Hepatocyte (in vitro differentiated cells): ENCODE results near the gene ASS1. TPM values are rescaled to one million over a fixed set of nuclear protein-coding genes. Genes with fewer than 3 reads are reported as not detected.

Experiments used
- DNase-seq: peaks from one replicate; pipeline ENCODE4 v3.0.0-alpha.2; 2016; ENCODE audit warnings: low spot score
- H2AFZ ChIP-seq: fragments of 200-600 bp; sonication (generic); 2 replicates; pipeline ENCODE4 v1.6.0; 2016; ENCODE audit warnings: antibody characterized with exemption, mild to moderate bottlenecking
- H3K27ac ChIP-seq: fragments of 200-600 bp; sonication (generic); 2 replicates; pipeline ENCODE4 v1.5.1; 2016; ENCODE audit warnings: mild to moderate bottlenecking
- H3K27me3 ChIP-seq: fragments of 200-600 bp; sonication (generic); 2 replicates; pipeline ENCODE4 v1.6.1; 2016
- H3K36me3 ChIP-seq: fragments of 200-600 bp; sonication (generic); replicated peaks from 2 replicates; pipeline ENCODE4 v1.5.1; 2016; ENCODE audit warnings: low read depth; ENCODE audit not compliant: insufficient read depth
- H3K4me1 ChIP-seq: fragments of 200-600 bp; sonication (generic); 2 replicates; pipeline ENCODE4 v1.5.1; 2016; ENCODE audit warnings: mild to moderate bottlenecking, moderate library complexity; ENCODE audit not compliant: insufficient read depth
- H3K4me2 ChIP-seq: fragments of 200-600 bp; sonication (generic); 2 replicates; pipeline ENCODE4 v1.6.0; 2016
- H3K4me3 ChIP-seq: fragments of 200-600 bp; sonication (generic); 2 replicates; pipeline ENCODE4 v1.5.1; 2016; ENCODE audit warnings: mild to moderate bottlenecking
- H3K79me2 ChIP-seq: fragments of 200-600 bp; sonication (generic); 2 replicates; pipeline ENCODE4 v1.6.0; 2017; ENCODE audit warnings: mild to moderate bottlenecking
- H3K9me2 ChIP-seq: fragments of 200-600 bp; sonication (generic); replicated peaks from 2 replicates; pipeline ENCODE4 v1.6.0; 2017; ENCODE audit warnings: mild to moderate bottlenecking; ENCODE audit not compliant: insufficient read depth
- H3K9me3 ChIP-seq: fragments of 200-600 bp; sonication (generic); 2 replicates; pipeline ENCODE4 v1.5.1; 2016; ENCODE audit warnings: low read depth, mild to moderate bottlenecking
- H4K20me1 ChIP-seq: fragments of 200-600 bp; sonication (generic); 2 replicates; pipeline ENCODE4 v1.6.0; 2016; ENCODE audit warnings: mild to moderate bottlenecking; ENCODE audit not compliant: insufficient read depth, poor library complexity, severe bottlenecking
- EZH2 ChIP-seq: fragments of 200-600 bp; sonication (generic); IDR thresholded peaks from 2 replicates; pipeline ENCODE4 v1.6.1; 2016; ENCODE audit warnings: antibody characterized with exemption, mild to moderate bottlenecking, borderline replicate concordance
- EZH2phosphoT487 ChIP-seq: fragments of 200-600 bp; sonication (generic); IDR thresholded peaks from one replicate; pipeline ENCODE4 v1.6.1; 2018; ENCODE audit warnings: antibody characterized with exemption, mild to moderate bottlenecking, low read depth, moderate library complexity; ENCODE audit not compliant: unreplicated experiment, severe bottlenecking
- WGBS: methylation state at CpG from one replicate; pipeline ENCODE4 v1.1.6; 2016; ENCODE audit warnings: low lambda C conversion rate; ENCODE audit errors: missing lambda C conversion rate; 5-methylcytosine and 5-hydroxymethylcytosine counted together
- polyA plus RNA-seq: library from polyadenylated mRNA; unstranded; fragments of >200 nt; fragmentation: Nextera tagmentation; extraction: Ambion mirVana; gene quantifications from 2 replicates; pipeline ENCODE4 v1.2.1, GENCODE V29; 2016
- total RNA-seq: library from RNA; depleted of rRNA; stranded (reverse); fragments of >200 nt; gene quantifications from 2 replicates; pipeline ENCODE4 v1.2.3, GENCODE V29; 2014
- TF ChIP-seq, protein P1 (sequence below): fragments of 200-600 bp; sonication (generic); IDR thresholded peaks from 2 replicates; pipeline ENCODE4 v1.5.1; 2016; ENCODE audit warnings: antibody characterized with exemption, mild to moderate bottlenecking; ENCODE audit not compliant: poor library complexity

ASS1 gene
- total and polyA plus RNA-seq, 2 experiments from 2014 or later, result 145 to 292 TPM

- TF ChIP-seq EZH2phosphoT487 (no peak), EZH2 (no peak)
- TF ChIP-seq, protein P1, sequence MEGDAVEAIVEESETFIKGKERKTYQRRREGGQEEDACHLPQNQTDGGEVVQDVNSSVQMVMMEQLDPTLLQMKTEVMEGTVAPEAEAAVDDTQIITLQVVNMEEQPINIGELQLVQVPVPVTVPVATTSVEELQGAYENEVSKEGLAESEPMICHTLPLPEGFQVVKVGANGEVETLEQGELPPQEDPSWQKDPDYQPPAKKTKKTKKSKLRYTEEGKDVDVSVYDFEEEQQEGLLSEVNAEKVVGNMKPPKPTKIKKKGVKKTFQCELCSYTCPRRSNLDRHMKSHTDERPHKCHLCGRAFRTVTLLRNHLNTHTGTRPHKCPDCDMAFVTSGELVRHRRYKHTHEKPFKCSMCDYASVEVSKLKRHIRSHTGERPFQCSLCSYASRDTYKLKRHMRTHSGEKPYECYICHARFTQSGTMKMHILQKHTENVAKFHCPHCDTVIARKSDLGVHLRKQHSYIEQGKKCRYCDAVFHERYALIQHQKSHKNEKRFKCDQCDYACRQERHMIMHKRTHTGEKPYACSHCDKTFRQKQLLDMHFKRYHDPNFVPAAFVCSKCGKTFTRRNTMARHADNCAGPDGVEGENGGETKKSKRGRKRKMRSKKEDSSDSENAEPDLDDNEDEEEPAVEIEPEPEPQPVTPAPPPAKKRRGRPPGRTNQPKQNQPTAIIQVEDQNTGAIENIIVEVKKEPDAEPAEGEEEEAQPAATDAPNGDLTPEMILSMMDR, result no peak
- Histone ChIP-seq H3K27ac (no peak overlapping the region), H3K9me2 (no peaks in the 10 kb centered on the region), H4K20me1 (no peaks in the 10 kb centered on the region), H3K79me2 (no peaks in the 10 kb centered on the region), H3K36me3 (no peaks in the 10 kb centered on the region), H3K4me3 (no peak overlapping the region), H3K9me3 (no peaks in the 10 kb centered on the region), H3K27me3 (no peaks in the 10 kb centered on the region), H3K4me1 (no peaks in the 10 kb centered on the region), H3K4me2 (no peak overlapping the region), H2AFZ (no peak overlapping the region)
- DNase-seq, result no peak
- WGBS, result 81% methylated on average over 13 of the region's 13 CpGs
Measured at GRCh38 chr9:130527651-130528310, 83.0 kb downstream of the ASS1 start.

DNA sequence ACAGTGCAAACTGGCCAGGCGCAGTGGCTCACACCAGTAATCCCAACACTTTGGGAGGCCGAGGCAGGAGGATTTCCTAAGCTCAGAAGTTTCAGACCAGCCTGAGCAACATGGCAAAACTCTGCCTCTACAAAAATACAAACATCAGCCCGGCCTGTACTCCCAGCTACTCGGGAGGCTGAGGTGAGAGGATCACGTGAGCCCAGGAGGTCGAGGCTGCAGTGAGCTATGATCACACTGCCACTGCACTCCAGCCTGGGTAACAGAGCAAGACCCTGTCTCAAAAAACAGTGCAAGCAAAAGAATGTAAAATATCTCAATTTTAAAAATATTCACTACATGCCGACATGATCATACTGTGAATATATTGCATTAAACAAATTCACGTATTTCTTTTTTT lies 83.9 kb downstream of the ASS1 start:
- H3K4me3 ChIP-seq, result no peak overlapping the region
- H3K9me2 ChIP-seq, result no peaks in the 10 kb centered on the region
- TF ChIP-seq, protein P1, result no peak
- TF ChIP-seq EZH2, result no peak
- TF ChIP-seq EZH2phosphoT487, result no peak
- H3K9me3 ChIP-seq, result no peaks in the 10 kb centered on the region
- no peaks in the 10 kb centered on the region for H4K20me1 ChIP-seq
- no peaks in the 10 kb centered on the region for H3K4me1 ChIP-seq
- no peaks in the 10 kb centered on the region for H3K27me3 ChIP-seq
- no peaks in the 10 kb centered on the region for H3K79me2 ChIP-seq
- no peak overlapping the region for H2AFZ ChIP-seq
- no peak overlapping the region for H3K4me2 ChIP-seq
- 85% methylated on average over 8 of the region's 8 CpGs for WGBS
- no peak for DNase-seq
- H3K27ac ChIP-seq, result no peak overlapping the region
- no peaks in the 10 kb centered on the region for H3K36me3 ChIP-seq

- 77% methylated on average over 9 of the region's 9 CpGs for WGBS
- Histone ChIP-seq H3K4me2 (no peak overlapping the region), H3K4me1 (no peaks in the 10 kb centered on the region), H3K4me3 (no peak overlapping the region), H3K79me2 (no peaks in the 10 kb centered on the region), H3K27me3 (no peaks in the 10 kb centered on the region), H2AFZ (no peak overlapping the region), H3K9me3 (no peaks in the 10 kb centered on the region), H4K20me1 (no peaks in the 10 kb centered on the region), H3K27ac (no peak overlapping the region), H3K36me3 (no peaks in the 10 kb centered on the region), H3K9me2 (no peaks in the 10 kb centered on the region)
- DNase-seq, result no peak
- TF ChIP-seq EZH2, result no peak
- TF ChIP-seq, protein P1, result no peak
- TF ChIP-seq EZH2phosphoT487, result no peak
Measured at GRCh38 chr9:130530938-130531337, 86.2 kb downstream of the ASS1 start.
